Measurements from ENCODE around the gene PARD3B. TPM values are rescaled to one million over a fixed set of nuclear protein-coding genes. Genes with fewer than 3 reads are reported as not detected.

The PARD3B gene
- total and polyA plus RNA-seq, 2 of the 4 experiments (the other 2 are of a cell fraction), result 3.3 to 15.6 TPM

GRCh38 chr2:204824751-204825453 lies 279.6 kb downstream of the PARD3B start:
- Histone ChIP-seq H3K27me3 (ENCODE audit: control insufficient read depth, insufficient read depth, low read length) (no peaks in the 10 kb centered on the region), H4K20me1 (ENCODE audit: insufficient read depth, low read length) (no peaks in the 10 kb centered on the region), H3K4me3 (ENCODE audit: insufficient read depth, low read depth, low read length) (no peak overlapping the region), H3K56ac (ENCODE audit: extremely low read depth, insufficient read depth, low read length) (no peak overlapping the region), H3K27ac (ENCODE audit: insufficient read depth, low read length) (no peak overlapping the region), H2BK5ac (ENCODE audit: low read depth, low read length, poor library complexity, severe bottlenecking) (no peak overlapping the region), H3K9ac (ENCODE audit: low read depth, low read length) (no peak overlapping the region), H2BK15ac (ENCODE audit: low read depth, low read length) (no peak overlapping the region), H4K5ac (ENCODE audit: low read depth, low read length) (no peak overlapping the region), H3K18ac (ENCODE audit: low read depth, low read length) (no peak overlapping the region), H2AK9ac (replicated peaks; ENCODE audit: low read depth, low read length, poor library complexity) (no peak overlapping the region), H2AK5ac (ENCODE audit: low read depth, low read length) (no peak overlapping the region), H3K4me2 (ENCODE audit: low read depth, low read length) (no peak overlapping the region), H3K79me1 (ENCODE audit: low read depth in 1 of 2, low read length in 2 of 2) (peaks cover 3 to 19% of the 10 kb centered on the region in 2 experiments; a peak in 3 of 4 replicates), H3K36me3 (ENCODE audit: control insufficient read depth, insufficient read depth, low read length) (no peaks in the 10 kb centered on the region), H3K14ac (replicated peaks; ENCODE audit: low read depth, low read length) (no peak overlapping the region), H2BK120ac (ENCODE audit: low read depth, low read length) (no peak overlapping the region), H2BK20ac (ENCODE audit: low read depth, low read length) (no peak overlapping the region), H3K9me1 (ENCODE audit: insufficient read depth, low read length) (no peaks in the 10 kb centered on the region), H2AFZ (replicated peaks; ENCODE audit: low read length, poor library complexity) (no peak overlapping the region), H4K91ac (ENCODE audit: insufficient read depth, low read depth, low read length) (no peak overlapping the region), H3K4ac (ENCODE audit: low read depth, low read length) (no peak overlapping the region), H3K9me3 (ENCODE audit: control insufficient read depth, insufficient read depth, low read length) (peaks cover 3% of the 10 kb centered on the region; the same call in 1 of the 2 replicates), H3K4me1 (ENCODE audit: control insufficient read depth, insufficient read depth, low read length) (no peaks in the 10 kb centered on the region), H3K23ac (ENCODE audit: low read depth, low read length) (peak overlapping the region; percentile 0; the same call in 1 of the 2 replicates), H4K8ac (ENCODE audit: low read depth in 2 of 2, low read length in 2 of 2) (no peak overlapping the region)
- CTCF ChIA-PET, result interaction anchor here (0.5 kb wide), 1 partner anchor 182 kb away, joined by 5 read pairs; no protein-coding TSS in a partner anchor
- no peak for TF ChIP-seq SMC3 (IDR thresholded peaks at IDR 0.05; ENCODE audit: low read depth, low read length)
- WGBS, 2 experiments (ENCODE audit: extremely low coverage in 2 of 2, insufficient read length in 1 of 2), result no CpG with 5 or more reads among the region's 5 CpGs
- dilution Hi-C loops (cut with HindIII; ENCODE audit: low sequenced_read_pairs, unreplicated experiment) (no loop called here), intact Hi-C loops (cut with micrococcal nuclease) (no loop called here), in situ Hi-C loops (cut with MboI; ENCODE audit: low sequenced_read_pairs) (no loop called here)
- no TSS peak for BruUV-seq (replicated peaks)
- POLR2A ChIA-PET (ENCODE audit: unreplicated experiment), result no interaction called here
- ATAC-seq (ENCODE audit: low read depth), result no peak; the same call in 1 of the 2 replicates
- peak; percentile 7 for DNase-seq
